ENCODE results near the gene ELK4.

- TF ChIP-seq CTCF (IDR thresholded peaks at IDR 0.05; ENCODE audit: extremely low read depth in 1 of 2, insufficient read depth in 1 of 2, low read depth in 1 of 2, low read length in 2 of 2) (no peak), EZH2 (IDR thresholded peaks at IDR 0.05; ENCODE audit: borderline replicate concordance, low read depth, low read length, severe bottlenecking) (no peak), POLR2A (IDR thresholded peaks at IDR 0.05; ENCODE audit: low read depth, low read length) (no peak), POLR2AphosphoS5 (IDR thresholded peaks at IDR 0.05; ENCODE audit: insufficient read depth, low read depth, low read length) (no peak), MAX (IDR thresholded peaks at IDR 0.05; ENCODE audit: insufficient read depth, insufficient read length) (no peak), MYC (IDR thresholded peaks at IDR 0.05; ENCODE audit: low read depth, low read length) (no peak)
Measured at GRCh38 chr1:205678286-205679111, 46.7 kb upstream of the ELK4 start.
